H9 (cell line): ENCODE data around the gene DOK5. TPM values are rescaled to one million over a fixed set of nuclear protein-coding genes. Genes with fewer than 3 reads are reported as not detected.

ENCODE experiments used
- DNase-seq: peaks from one replicate; pipeline ENCODE4 v3.0.0-alpha.2; 2017
- H2AFZ ChIP-seq: one replicate; pipeline ENCODE4 v1.6.1; 2013; ENCODE audit warnings: mild to moderate bottlenecking, low read length, control low read depth, moderate library complexity
- H2AK5ac ChIP-seq: 2 replicates; pipeline ENCODE4 v1.6.1; 2013; ENCODE audit warnings: low read length, control low read depth, mixed read lengths; ENCODE audit not compliant: insufficient read length
- H2BK120ac ChIP-seq: one replicate; pipeline ENCODE4 v1.6.1; 2013; ENCODE audit warnings: low read depth, mild to moderate bottlenecking, low read length, control low read depth, inconsistent platforms; ENCODE audit not compliant: poor library complexity, severe bottlenecking
- H2BK12ac ChIP-seq: 2 replicates; pipeline ENCODE4 v1.6.1; 2013; ENCODE audit warnings: low read length, control low read depth, mixed read lengths, low read depth; ENCODE audit not compliant: insufficient read length
- H2BK15ac ChIP-seq: 2 replicates; pipeline ENCODE4 v1.6.1; 2013; ENCODE audit warnings: low read depth, low read length, control low read depth
- H2BK20ac ChIP-seq: one replicate; pipeline ENCODE4 v1.6.1; 2013; ENCODE audit warnings: low read depth, mild to moderate bottlenecking, low read length, control low read depth, inconsistent platforms; ENCODE audit not compliant: poor library complexity, severe bottlenecking
- H2BK5ac ChIP-seq: 2 replicates; pipeline ENCODE4 v1.6.1; 2013; ENCODE audit warnings: low read length, control low read depth, mixed read lengths; ENCODE audit not compliant: insufficient read length
- H3K14ac ChIP-seq: 2 replicates; pipeline ENCODE4 v1.6.1; 2013; ENCODE audit warnings: low read length, control low read depth; ENCODE audit not compliant: insufficient read depth
- H3K18ac ChIP-seq: 2 replicates; pipeline ENCODE4 v1.6.1; 2013; ENCODE audit warnings: low read depth, mild to moderate bottlenecking, mixed read lengths, low read length, control low read depth; ENCODE audit not compliant: insufficient read length
- H3K23ac ChIP-seq: 2 replicates; pipeline ENCODE4 v1.6.1; 2013; ENCODE audit warnings: low read length, control low read depth, mixed read lengths, low read depth; ENCODE audit not compliant: insufficient read length
- H3K23me2 ChIP-seq: 2 replicates; pipeline ENCODE4 v1.6.1; 2013; ENCODE audit warnings: low read depth, mild to moderate bottlenecking, mixed read lengths, low read length, control low read depth; ENCODE audit not compliant: insufficient read length, poor library complexity, severe bottlenecking
- H3K27ac ChIP-seq: 2 replicates; pipeline ENCODE4 v1.5.1; 2013; ENCODE audit warnings: low read length, control low read depth, mixed read lengths, low read depth; ENCODE audit not compliant: insufficient read length
- H3K27me3 ChIP-seq: 2 replicates; pipeline ENCODE4 v1.6.1; 2013; ENCODE audit warnings: low read length, control low read depth, inconsistent platforms; ENCODE audit not compliant: insufficient read depth
- H3K4ac ChIP-seq: 2 replicates; pipeline ENCODE4 v1.6.1; 2013; ENCODE audit warnings: low read depth, mild to moderate bottlenecking, control low read depth, inconsistent platforms, low read length, moderate library complexity
- H3K4me1 ChIP-seq: 2 replicates; pipeline ENCODE4 v1.6.1; 2013; ENCODE audit warnings: low read length, control low read depth, inconsistent platforms; ENCODE audit not compliant: insufficient read depth
- H3K4me2 ChIP-seq: 2 replicates; pipeline ENCODE4 v1.6.1; 2013; ENCODE audit warnings: low read length, control low read depth, mixed read lengths; ENCODE audit not compliant: insufficient read length, insufficient read depth
- H3K56ac ChIP-seq: 2 replicates; pipeline ENCODE4 v1.6.1; 2013; ENCODE audit warnings: low read depth, mild to moderate bottlenecking, mixed read lengths, low read length, control low read depth; ENCODE audit not compliant: insufficient read length
- H3K79me1 ChIP-seq: 2 replicates; pipeline ENCODE4 v1.6.1; 2013; ENCODE audit warnings: low read depth, mild to moderate bottlenecking, moderate library complexity, low read length, control low read depth, inconsistent platforms; ENCODE audit not compliant: insufficient read depth, poor library complexity, severe bottlenecking
- H3K79me2 ChIP-seq: 2 replicates; pipeline ENCODE4 v1.6.1; 2013; ENCODE audit warnings: low read length, control low read depth, inconsistent platforms; ENCODE audit not compliant: insufficient read depth
- H3K9ac ChIP-seq: 2 replicates; pipeline ENCODE4 v1.6.1; 2013; ENCODE audit warnings: low read length, control low read depth, mixed read lengths; ENCODE audit not compliant: insufficient read length; ENCODE audit errors: extremely low read depth
- H3K9me3 ChIP-seq: one replicate; pipeline ENCODE4 v1.6.1; 2013; ENCODE audit warnings: low read depth, low read length, inconsistent platforms; ENCODE audit not compliant: control insufficient read depth
- H3T11ph ChIP-seq: one replicate; pipeline ENCODE4 v1.6.1; 2013; ENCODE audit warnings: mild to moderate bottlenecking, low read length, control low read depth, inconsistent platforms
- H4K20me1 ChIP-seq: one replicate; pipeline ENCODE4 v1.6.1; 2013; ENCODE audit not compliant: control insufficient read depth, insufficient read length, insufficient read depth
- H4K5ac ChIP-seq: 2 replicates; pipeline ENCODE4 v1.6.1; 2013; ENCODE audit warnings: low read depth, mild to moderate bottlenecking, mixed read lengths, low read length, control low read depth; ENCODE audit not compliant: insufficient read length
- H4K8ac ChIP-seq: replicated peaks from 2 replicates; pipeline ENCODE4 v1.6.1; 2013; ENCODE audit warnings: low read length, control low read depth, mixed read lengths, low read depth; ENCODE audit not compliant: insufficient read length
- H4K91ac ChIP-seq: 2 replicates; pipeline ENCODE4 v1.6.1; 2013; ENCODE audit warnings: low read depth, mild to moderate bottlenecking, moderate library complexity, mixed read lengths, low read length, control low read depth; ENCODE audit not compliant: insufficient read length
- H3K27ac Mint-ChIP-seq, 3 experiments: 2 replicates in 2 of 3; 3 replicates in 1 of 3; pipeline ENCODE4 v1.8.0; 2020 to 2021; ENCODE audit warnings: mixed read lengths in 3 of 3, mild to moderate bottlenecking in 1 of 3, moderate library complexity in 1 of 3
- H3K27me3 Mint-ChIP-seq: 2 replicates; pipeline ENCODE4 v1.8.0; 2021; ENCODE audit warnings: low read depth, mild to moderate bottlenecking, moderate library complexity, mixed read lengths
- H3K36me3 Mint-ChIP-seq, 3 experiments: 2 replicates in 2 of 3; 3 replicates in 1 of 3; pipeline ENCODE4 v1.8.0; 2020 to 2021; ENCODE audit warnings: low read depth in 3 of 3, mixed read lengths in 3 of 3; ENCODE audit not compliant: insufficient read depth in 1 of 3
- H3K4me1 Mint-ChIP-seq, 2 experiments: 2 replicates each; pipeline ENCODE4 v1.8.0; 2020; ENCODE audit warnings: mixed read lengths in 2 of 2
- H3K4me3 Mint-ChIP-seq, 2 experiments: 2 replicates in 1 of 2; 3 replicates in 1 of 2; pipeline ENCODE4 v1.8.0; 2020 to 2021; ENCODE audit warnings: mild to moderate bottlenecking in 2 of 2, mixed read lengths in 2 of 2, moderate library complexity in 1 of 2
- H3K9me3 Mint-ChIP-seq, 2 experiments: 2 replicates in 1 of 2; 3 replicates in 1 of 2; pipeline ENCODE4 v1.8.0; 2020; ENCODE audit warnings: mild to moderate bottlenecking in 2 of 2, mixed read lengths in 2 of 2, moderate library complexity in 1 of 2
- WGBS: extraction: QIAGEN DNeasy Blood & Tissue Kit; methylation state at CpG from one replicate; pipeline ENCODE4 v1.1.7; 2013; ENCODE audit warnings: missing lambda C conversion rate, low lambda C conversion rate, mixed read lengths; ENCODE audit not compliant: insufficient read length; ENCODE audit errors: extremely low coverage; 5-methylcytosine and 5-hydroxymethylcytosine counted together
- total RNA-seq: library from RNA; stranded (reverse); gene quantifications from 2 replicates; pipeline ENCODE4 v1.2.1, GENCODE V29; 2021
- TF ChIP-seq, protein P1 (sequence below): fragments of 200-600 bp; sonication (generic); conservative IDR thresholded peaks from 3 replicates; pipeline ENCODE4 v1.8.0; 2021; ENCODE audit warnings: antibody characterized with exemption, mild to moderate bottlenecking

DOK5 gene
- total RNA-seq, 1 experiment from 2014 or later = 4.5 TPM

DNA sequence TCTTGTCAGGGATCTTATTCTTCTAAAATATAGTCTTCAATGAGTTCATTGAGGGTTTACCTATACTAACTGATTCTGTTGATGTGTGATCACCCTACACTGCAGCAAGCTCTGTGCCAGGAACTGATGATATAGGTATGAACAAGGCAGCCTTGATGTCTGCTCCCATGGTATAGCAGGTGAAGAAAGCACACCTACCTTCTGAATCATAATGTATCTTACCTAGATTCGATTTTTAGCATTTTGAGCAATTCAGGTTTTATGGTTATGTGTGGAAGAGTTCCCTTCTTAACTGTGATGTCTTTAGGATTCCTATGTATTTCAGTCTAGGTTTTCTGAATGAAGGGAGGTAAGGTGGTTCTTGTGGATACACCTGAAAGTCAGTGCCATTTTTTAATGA lies 223.0 kb downstream of the DOK5 start:
- no CpG with 5 or more reads among the region's 1 CpG for WGBS

More for the DNA sequence above, 223.0 kb downstream of the DOK5 start:
- H3K18ac ChIP-seq = no peak overlapping the region
- H2BK120ac ChIP-seq = no peak overlapping the region
- H3K4me1 ChIP-seq = no peaks in the 10 kb centered on the region
- no peak overlapping the region for H4K5ac ChIP-seq
- Mint-ChIP-seq H3K36me3 (peaks cover 0 to 6% (median 0%) of the 10 kb centered on the region in 3 experiments; a peak in 1 of 7 replicates), H3K27me3 (no peaks in the 10 kb centered on the region; the same call in 1 of the 2 replicates), H3K4me1 (no peaks in the 10 kb centered on the region), H3K9me3 (peaks cover 4 to 6% of the 10 kb centered on the region in 2 experiments; a peak in 4 of 5 replicates), H3K4me3 (no peak overlapping the region), H3K27ac (no peak overlapping the region)
- no peak for DNase-seq
- no peak overlapping the region for H2BK12ac ChIP-seq
- no peaks in the 10 kb centered on the region for H3K27me3 ChIP-seq
- no peak overlapping the region for H2BK15ac ChIP-seq
- no peak overlapping the region for H2BK20ac ChIP-seq
- H3K14ac ChIP-seq = no peak overlapping the region
- H3K4ac ChIP-seq = no peak overlapping the region
- no peaks in the 10 kb centered on the region for H3K9me3 ChIP-seq
- H3K23me2 ChIP-seq = no peaks in the 10 kb centered on the region
- H2AK5ac ChIP-seq = no peak overlapping the region
- H4K8ac ChIP-seq = no peak overlapping the region
- H2BK5ac ChIP-seq = no peak overlapping the region
- H3K79me1 ChIP-seq = no peaks in the 10 kb centered on the region
- H3K23ac ChIP-seq = no peak overlapping the region
- H4K91ac ChIP-seq = no peak overlapping the region
- H4K20me1 ChIP-seq = no peaks in the 10 kb centered on the region
- TF ChIP-seq, protein P1, sequence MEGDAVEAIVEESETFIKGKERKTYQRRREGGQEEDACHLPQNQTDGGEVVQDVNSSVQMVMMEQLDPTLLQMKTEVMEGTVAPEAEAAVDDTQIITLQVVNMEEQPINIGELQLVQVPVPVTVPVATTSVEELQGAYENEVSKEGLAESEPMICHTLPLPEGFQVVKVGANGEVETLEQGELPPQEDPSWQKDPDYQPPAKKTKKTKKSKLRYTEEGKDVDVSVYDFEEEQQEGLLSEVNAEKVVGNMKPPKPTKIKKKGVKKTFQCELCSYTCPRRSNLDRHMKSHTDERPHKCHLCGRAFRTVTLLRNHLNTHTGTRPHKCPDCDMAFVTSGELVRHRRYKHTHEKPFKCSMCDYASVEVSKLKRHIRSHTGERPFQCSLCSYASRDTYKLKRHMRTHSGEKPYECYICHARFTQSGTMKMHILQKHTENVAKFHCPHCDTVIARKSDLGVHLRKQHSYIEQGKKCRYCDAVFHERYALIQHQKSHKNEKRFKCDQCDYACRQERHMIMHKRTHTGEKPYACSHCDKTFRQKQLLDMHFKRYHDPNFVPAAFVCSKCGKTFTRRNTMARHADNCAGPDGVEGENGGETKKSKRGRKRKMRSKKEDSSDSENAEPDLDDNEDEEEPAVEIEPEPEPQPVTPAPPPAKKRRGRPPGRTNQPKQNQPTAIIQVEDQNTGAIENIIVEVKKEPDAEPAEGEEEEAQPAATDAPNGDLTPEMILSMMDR = no peak
- no peak overlapping the region for H3T11ph ChIP-seq
- H3K56ac ChIP-seq = no peak overlapping the region
- H3K4me2 ChIP-seq = no peak overlapping the region
- no peak overlapping the region for H2AFZ ChIP-seq
- no peaks in the 10 kb centered on the region for H3K79me2 ChIP-seq
- no peak overlapping the region for H3K27ac ChIP-seq
- no peak overlapping the region for H3K9ac ChIP-seq
